Calu3 (cell line): ENCODE data around the gene RAMP3. TPM values are rescaled to one million over a fixed set of nuclear protein-coding genes. Genes with fewer than 3 reads are reported as not detected.

Experiments used
- BruUV-seq: library from RNA; stranded (reverse); fragments of 400-500 nt; replicated peaks from 2 replicates; lab custom pipeline; 2021; lab: Mats Ljungman, UMichigan
- CTCF ChIA-PET: fragments of 300-600 bp; sonication (Branson Sonifier 250); formaldehyde crosslinking; loops from one replicate; lab custom pipeline; 2022; ENCODE audit warnings: antibody characterized with exemption; lab: Charles Lee
- DNase-seq: peaks from one replicate; pipeline ENCODE4 v3.0.0; 2022
- H3K27ac Mint-ChIP-seq: one replicate; pipeline ENCODE4 v1.8.0; 2022; ENCODE audit warnings: mixed read lengths; ENCODE audit not compliant: unreplicated experiment
- H3K27me3 Mint-ChIP-seq: one replicate; pipeline ENCODE4 v1.8.0; 2022; ENCODE audit warnings: mixed read lengths; ENCODE audit not compliant: unreplicated experiment
- H3K36me3 Mint-ChIP-seq: one replicate; pipeline ENCODE4 v1.8.0; 2022; ENCODE audit warnings: mild to moderate bottlenecking, moderate library complexity, mixed read lengths; ENCODE audit not compliant: insufficient read depth, unreplicated experiment
- H3K4me1 Mint-ChIP-seq: one replicate; pipeline ENCODE4 v1.8.0; 2022; ENCODE audit warnings: mild to moderate bottlenecking, low read depth, mixed read lengths; ENCODE audit not compliant: unreplicated experiment
- H3K4me3 Mint-ChIP-seq: one replicate; pipeline ENCODE4 v1.8.0; 2022; ENCODE audit warnings: mild to moderate bottlenecking, low read depth, moderate library complexity, mixed read lengths; ENCODE audit not compliant: unreplicated experiment
- H3K9me3 Mint-ChIP-seq: one replicate; pipeline ENCODE4 v1.8.0; 2022; ENCODE audit warnings: low read depth, mixed read lengths; ENCODE audit not compliant: unreplicated experiment
- intact Hi-C: fragments of 100-400 bp; cut with micrococcal nuclease; formaldehyde crosslinking; loops from one replicate; pipeline ENCODE4 v1.10.0; 2022; ENCODE audit not compliant: unreplicated experiment
- total RNA-seq: library from RNA; stranded (reverse); gene quantifications from 2 replicates; pipeline ENCODE4 v1.2.3, GENCODE V29; 2022
- TF ChIP-seq, protein P1 (sequence below): fragments of 200-600 bp; IDR thresholded peaks from one replicate; pipeline ENCODE4 v1.8.0; 2022; ENCODE audit warnings: antibody characterized with exemption; ENCODE audit not compliant: unreplicated experiment

RAMP3 gene
- total RNA-seq, 1 experiment from 2014 or later: not detected

DNA sequence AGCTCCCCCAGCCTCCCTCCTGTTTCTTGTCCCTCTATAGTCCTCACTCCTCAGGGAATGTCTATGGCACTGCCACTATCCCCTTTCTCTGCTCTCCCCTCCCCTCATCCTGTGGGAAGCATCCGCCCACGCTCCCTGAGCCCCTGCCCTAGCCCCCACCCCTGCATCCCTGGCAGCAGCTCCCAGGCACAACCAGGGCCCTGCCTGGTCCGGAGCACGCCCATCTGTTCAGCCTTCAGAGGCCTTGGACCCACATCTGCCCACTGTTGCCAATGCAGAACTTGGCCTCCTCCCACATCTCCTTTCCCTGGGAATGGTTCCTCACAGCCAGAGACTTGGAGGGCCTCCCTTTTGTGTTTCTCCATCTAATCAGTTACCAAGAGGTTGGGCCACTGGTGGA is 25.7 kb upstream of the RAMP3 start:
- Mint-ChIP-seq H3K27ac (no peak overlapping the region), H3K36me3 (no peaks in the 10 kb centered on the region), H3K27me3 (peaks cover 51% of the 10 kb centered on the region), H3K9me3 (no peaks in the 10 kb centered on the region), H3K4me1 (peaks cover 7% of the 10 kb centered on the region), H3K4me3 (no peak overlapping the region)
- CTCF ChIA-PET: no interaction called here
- intact Hi-C loops: no loop called here
- TF ChIP-seq, protein P1, sequence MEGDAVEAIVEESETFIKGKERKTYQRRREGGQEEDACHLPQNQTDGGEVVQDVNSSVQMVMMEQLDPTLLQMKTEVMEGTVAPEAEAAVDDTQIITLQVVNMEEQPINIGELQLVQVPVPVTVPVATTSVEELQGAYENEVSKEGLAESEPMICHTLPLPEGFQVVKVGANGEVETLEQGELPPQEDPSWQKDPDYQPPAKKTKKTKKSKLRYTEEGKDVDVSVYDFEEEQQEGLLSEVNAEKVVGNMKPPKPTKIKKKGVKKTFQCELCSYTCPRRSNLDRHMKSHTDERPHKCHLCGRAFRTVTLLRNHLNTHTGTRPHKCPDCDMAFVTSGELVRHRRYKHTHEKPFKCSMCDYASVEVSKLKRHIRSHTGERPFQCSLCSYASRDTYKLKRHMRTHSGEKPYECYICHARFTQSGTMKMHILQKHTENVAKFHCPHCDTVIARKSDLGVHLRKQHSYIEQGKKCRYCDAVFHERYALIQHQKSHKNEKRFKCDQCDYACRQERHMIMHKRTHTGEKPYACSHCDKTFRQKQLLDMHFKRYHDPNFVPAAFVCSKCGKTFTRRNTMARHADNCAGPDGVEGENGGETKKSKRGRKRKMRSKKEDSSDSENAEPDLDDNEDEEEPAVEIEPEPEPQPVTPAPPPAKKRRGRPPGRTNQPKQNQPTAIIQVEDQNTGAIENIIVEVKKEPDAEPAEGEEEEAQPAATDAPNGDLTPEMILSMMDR: no peak
- BruUV-seq: no TSS peak
- DNase-seq: no peak

DNA sequence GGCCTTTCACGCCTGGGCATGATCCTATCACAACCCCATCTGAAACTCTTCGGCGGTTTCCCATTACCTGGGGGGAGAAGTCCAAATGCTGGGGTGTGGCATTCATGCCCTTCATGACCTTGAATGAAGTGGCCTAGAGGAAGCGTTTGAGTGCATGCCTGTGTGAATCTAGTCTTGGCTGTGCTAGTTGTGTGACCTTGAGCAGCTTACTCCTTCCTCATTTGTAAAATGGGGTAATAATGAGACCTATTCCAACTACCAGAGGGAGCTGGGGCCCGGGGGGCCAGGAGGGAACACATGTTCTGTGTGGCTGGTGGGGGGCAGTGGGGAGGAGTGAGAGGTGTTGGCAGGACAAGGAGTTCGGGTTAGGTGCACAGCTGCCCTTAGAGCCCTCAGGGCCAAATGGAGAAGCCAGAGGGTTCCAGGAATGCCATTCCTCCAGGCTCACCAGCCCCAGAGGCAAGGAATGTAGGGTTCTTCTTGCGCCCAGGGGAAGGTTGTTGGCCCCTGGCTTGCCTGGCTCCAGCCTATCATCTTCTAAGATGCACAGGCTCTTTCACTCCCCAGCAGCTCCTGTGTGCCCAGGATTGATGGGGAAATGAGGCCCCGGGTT is 24.8 kb upstream of the RAMP3 start:
- H3K4me3 Mint-ChIP-seq: no peak overlapping the region
- no peak for DNase-seq
- TF ChIP-seq, protein P1: no peak
- intact Hi-C loops: no loop called here
- H3K27me3 Mint-ChIP-seq: peaks cover 59% of the 10 kb centered on the region
- no peaks in the 10 kb centered on the region for H3K9me3 Mint-ChIP-seq
- no peaks in the 10 kb centered on the region for H3K36me3 Mint-ChIP-seq
- CTCF ChIA-PET: no interaction called here
- BruUV-seq: no TSS peak
- no peak overlapping the region for H3K27ac Mint-ChIP-seq
- peaks cover 7% of the 10 kb centered on the region for H3K4me1 Mint-ChIP-seq

DNA sequence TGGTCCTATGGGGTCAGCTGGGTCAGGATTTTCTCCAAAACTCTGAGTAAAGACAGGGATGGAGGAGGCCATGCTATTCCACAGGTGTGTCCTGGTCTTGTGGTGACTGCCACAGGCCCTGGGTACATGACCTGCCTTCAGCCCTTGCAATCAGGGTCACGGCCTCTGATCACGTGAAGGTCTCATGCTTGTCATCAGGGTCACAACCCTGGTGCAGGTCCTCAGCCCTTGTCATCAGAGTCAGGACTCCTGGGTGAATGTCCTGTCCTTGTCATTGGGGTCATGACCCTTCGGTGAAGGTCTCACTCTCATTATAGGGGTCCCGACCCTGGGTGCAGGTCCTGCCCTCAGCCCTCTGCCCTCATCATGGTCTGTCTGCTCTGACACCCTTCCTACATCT is 24.2 kb upstream of the RAMP3 start:
- intact Hi-C loops: no loop called here
- CTCF ChIA-PET: interaction anchor here (1.3 kb wide), 1 partner anchor 159 kb away, joined by 3 read pairs; no protein-coding TSS in a partner anchor
- no peak overlapping the region for H3K27ac Mint-ChIP-seq

GRCh38 chr7:45133877-45134276 is 23.7 kb upstream of the RAMP3 start:
- no peak overlapping the region for H3K27ac Mint-ChIP-seq
- intact Hi-C loops: no loop called here
- no TSS peak for BruUV-seq

More for the DNA sequence above, 24.2 kb upstream of the RAMP3 start:
- TF ChIP-seq, protein P1: no peak
- no peak for DNase-seq
- H3K36me3 Mint-ChIP-seq: no peaks in the 10 kb centered on the region
- H3K4me3 Mint-ChIP-seq: no peak overlapping the region
- no TSS peak for BruUV-seq
- peaks cover 7% of the 10 kb centered on the region for H3K4me1 Mint-ChIP-seq
- H3K27me3 Mint-ChIP-seq: peaks cover 64% of the 10 kb centered on the region
- no peaks in the 10 kb centered on the region for H3K9me3 Mint-ChIP-seq

More at GRCh38 chr7:45133877-45134276, 23.7 kb upstream of the RAMP3 start:
- no peak for DNase-seq
- Mint-ChIP-seq H3K4me1 (peaks cover 7% of the 10 kb centered on the region), H3K9me3 (no peaks in the 10 kb centered on the region), H3K4me3 (no peak overlapping the region), H3K27me3 (peaks cover 70% of the 10 kb centered on the region), H3K36me3 (no peaks in the 10 kb centered on the region)
- TF ChIP-seq, protein P1: no peak
- CTCF ChIA-PET: interaction anchor here (1.3 kb wide), 1 partner anchor 160 kb away, joined by 3 read pairs; no protein-coding TSS in a partner anchor
